Kidney (tissue), 14 donors: ENCODE data around the gene RAD51B. TPM values are rescaled to one million over a fixed set of nuclear protein-coding genes. Genes with fewer than 3 reads are reported as not detected.

Experiments
- DNase-seq, 5 donors: peaks; one replicate each; pipeline ENCODE4 v3.0.0-alpha.2; 2013 to 2020
- FAIRE-seq: peaks from 2 replicates; lab custom pipeline; 2012; peaks lifted over from hg19 to GRCh38; lab: Jason Lieb, UNC
- H3K27ac ChIP-seq, 2 donors: one replicate each; pipeline ENCODE4 v1.7.0; 2013; ENCODE audit warnings: low read depth in 2 of 2, low read length in 2 of 2, inconsistent platforms in 1 of 2
- H3K27me3 ChIP-seq: one replicate; pipeline ENCODE4 v1.7.1; 2013; ENCODE audit warnings: low read length, inconsistent platforms; ENCODE audit not compliant: control insufficient read depth, insufficient read depth
- H3K36me3 ChIP-seq, 3 donors: one replicate each; pipeline versions ENCODE4 v1.7.0 to v1.7.1; 2013; ENCODE audit warnings: low read length in 3 of 3, control low read depth in 1 of 3, inconsistent platforms in 1 of 3; ENCODE audit not compliant: insufficient read depth in 3 of 3, control insufficient read depth in 2 of 3
- H3K4me1 ChIP-seq, 3 donors: one replicate each; pipeline versions ENCODE4 v1.7.0 to v1.7.1; 2013; ENCODE audit warnings: low read length in 3 of 3, inconsistent platforms in 1 of 3, low read depth in 1 of 3; ENCODE audit not compliant: control insufficient read depth in 2 of 3, insufficient read depth in 2 of 3
- H3K4me3 ChIP-seq, 3 donors: one replicate each; pipeline versions ENCODE4 v1.7.0 to v1.8.1; 2013; ENCODE audit warnings: low read length in 3 of 3, control low read depth in 1 of 3, inconsistent platforms in 1 of 3
- H3K9ac ChIP-seq, 3 donors: one replicate each; pipeline versions ENCODE4 v1.7.0 to v1.7.1; 2013; ENCODE audit warnings: low read length in 3 of 3, control low read depth in 1 of 3, inconsistent platforms in 1 of 3
- H3K9me3 ChIP-seq, 3 donors: one replicate each; pipeline versions ENCODE4 v1.7.0 to v1.7.1; 2013; ENCODE audit warnings: low read length in 3 of 3, control low read depth in 1 of 3, inconsistent platforms in 1 of 3; ENCODE audit not compliant: control insufficient read depth in 2 of 3, insufficient read depth in 1 of 3
- intact Hi-C: fragments of 100-400 bp; cut with DNase I; formaldehyde crosslinking; loops from one replicate; pipeline ENCODE4 v1.11.1; 2022
- polyA plus RNA-seq: library from polyadenylated mRNA; stranded (reverse); fragments of 350-450 nt; fragmentation: Illumina TruSeq; extraction: RNeasy Lipid Tissue Mini Kit (QIAGEN cat#74804); gene quantifications from one replicate; pipeline ENCODE4 v1.2.3, GENCODE V29; 2014; ENCODE audit warnings: low read depth, low replicate concordance; ENCODE audit not compliant: insufficient read depth
- total RNA-seq: library from RNA; stranded (reverse); fragmentation: NEBNext Ultra II Directional; extraction: Animal tissue kit (Norgen Biotek cat#: 25700); gene quantifications from one replicate; pipeline ENCODE4 v1.2.1, GENCODE V29; 2021
- TF ChIP-seq, protein P1 (sequence below): IDR thresholded peaks from 3 replicates; pipeline ENCODE4 v1.5.1; 2012; ENCODE audit warnings: mild to moderate bottlenecking, moderate library complexity, borderline replicate concordance; ENCODE audit not compliant: insufficient read depth; ENCODE audit errors: extremely low read depth
- donor health status: control.
- donor health status: control.
- donor health status: control.
- donor health status: control.
- donor health status: control.
- donor health status: DM: yes; HTN: yes; CAD: no.
- donor health status: Normal renal cell carcinoma (clear cell type).

RAD51B gene
- total and polyA plus RNA-seq, 2 donors from 2014 or later: 6.9 to 18.0 TPM

- Histone ChIP-seq H3K27me3 (no peaks in the 10 kb centered on the region), H3K4me3 (no peak overlapping the region), H3K9me3 (no peaks in the 10 kb centered on the region), H3K4me1 (peaks cover 6 to 19% (median 17%) of the 10 kb centered on the region in 3 donors), H3K27ac (no peak overlapping the region), H3K36me3 (no peaks in the 10 kb centered on the region), H3K9ac (no peak overlapping the region)
- intact Hi-C loops: no loop called here
- FAIRE-seq (no peak), DNase-seq (no peak)
- TF ChIP-seq, protein P1, sequence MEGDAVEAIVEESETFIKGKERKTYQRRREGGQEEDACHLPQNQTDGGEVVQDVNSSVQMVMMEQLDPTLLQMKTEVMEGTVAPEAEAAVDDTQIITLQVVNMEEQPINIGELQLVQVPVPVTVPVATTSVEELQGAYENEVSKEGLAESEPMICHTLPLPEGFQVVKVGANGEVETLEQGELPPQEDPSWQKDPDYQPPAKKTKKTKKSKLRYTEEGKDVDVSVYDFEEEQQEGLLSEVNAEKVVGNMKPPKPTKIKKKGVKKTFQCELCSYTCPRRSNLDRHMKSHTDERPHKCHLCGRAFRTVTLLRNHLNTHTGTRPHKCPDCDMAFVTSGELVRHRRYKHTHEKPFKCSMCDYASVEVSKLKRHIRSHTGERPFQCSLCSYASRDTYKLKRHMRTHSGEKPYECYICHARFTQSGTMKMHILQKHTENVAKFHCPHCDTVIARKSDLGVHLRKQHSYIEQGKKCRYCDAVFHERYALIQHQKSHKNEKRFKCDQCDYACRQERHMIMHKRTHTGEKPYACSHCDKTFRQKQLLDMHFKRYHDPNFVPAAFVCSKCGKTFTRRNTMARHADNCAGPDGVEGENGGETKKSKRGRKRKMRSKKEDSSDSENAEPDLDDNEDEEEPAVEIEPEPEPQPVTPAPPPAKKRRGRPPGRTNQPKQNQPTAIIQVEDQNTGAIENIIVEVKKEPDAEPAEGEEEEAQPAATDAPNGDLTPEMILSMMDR: no peak
Measured at GRCh38 chr14:68282479-68283377, 463.1 kb downstream of the RAD51B start.

GRCh38 chr14:68283378-68284123 lies 464.0 kb downstream of the RAD51B start:
- DNase-seq (peak in 3 of 5 donors; percentile 41 to 80 (median 65)), FAIRE-seq (no peak)
- intact Hi-C loops: no loop called here
- Histone ChIP-seq H3K9ac (no peak overlapping the region), H3K36me3 (no peaks in the 10 kb centered on the region), H3K9me3 (no peaks in the 10 kb centered on the region), H3K4me3 (no peak overlapping the region), H3K27ac (no peak overlapping the region), H3K4me1 (peaks cover 6 to 19% (median 17%) of the 10 kb centered on the region in 3 donors), H3K27me3 (no peaks in the 10 kb centered on the region)
- TF ChIP-seq, protein P1: no peak

DNA sequence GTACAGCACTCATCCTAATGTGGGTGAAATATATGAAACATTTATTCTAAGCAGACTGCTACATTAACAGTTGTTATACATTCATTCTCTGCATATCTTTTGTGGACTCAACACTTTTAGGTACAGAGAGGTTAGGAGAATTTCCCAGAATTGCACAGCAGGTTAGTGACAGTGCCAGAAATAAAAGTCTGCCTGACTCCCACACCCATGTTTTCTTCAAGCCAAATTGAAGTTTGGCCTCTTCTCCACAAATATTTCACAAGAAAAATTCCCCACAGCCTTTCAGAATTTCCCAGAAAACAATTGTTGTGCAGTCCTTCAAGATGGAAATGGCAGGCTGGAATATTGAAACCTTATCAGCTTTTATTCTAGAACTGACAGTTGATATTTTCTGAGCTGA lies 464.8 kb downstream of the RAD51B start:
- H3K36me3 ChIP-seq: no peaks in the 10 kb centered on the region
- no peak overlapping the region for H3K27ac ChIP-seq
- H3K4me1 ChIP-seq: peaks cover 2 to 15% (median 12%) of the 10 kb centered on the region in 3 donors
- no peak for DNase-seq
- no peak overlapping the region for H3K9ac ChIP-seq
- no peaks in the 10 kb centered on the region for H3K27me3 ChIP-seq
- FAIRE-seq: no peak
- intact Hi-C loops: no loop called here
- TF ChIP-seq, protein P1: no peak
- H3K4me3 ChIP-seq: no peak overlapping the region
- H3K9me3 ChIP-seq: no peaks in the 10 kb centered on the region
